ENCODE results near the gene KRT31.
"Not testable (repeated sequence)": the region's sequence is repeated elsewhere in the genome, so short reads cannot be mapped to it uniquely, and the experiment has no call there.

KRT31 gene

DNA sequence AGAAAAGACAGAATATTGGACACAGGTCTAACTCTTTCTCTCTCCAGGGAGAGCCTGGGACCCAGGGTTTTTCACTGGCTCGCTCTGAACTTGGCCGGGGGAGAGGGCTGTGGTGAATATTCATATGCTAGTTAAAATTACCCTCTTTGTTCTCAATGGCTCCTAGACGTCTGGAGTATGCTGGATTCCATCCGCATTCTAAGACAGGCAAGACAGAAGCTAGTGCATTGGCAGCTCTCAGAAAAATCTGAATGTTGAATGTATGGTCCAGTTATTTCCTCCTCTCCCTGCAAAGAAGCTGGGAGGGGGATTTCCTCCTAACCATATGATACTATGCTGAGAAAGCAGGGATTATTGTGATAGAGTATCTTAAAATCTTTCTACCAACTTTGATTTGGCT is 9.7 kb downstream of the KRT31 start:
- no peak for DNase-seq (ENCODE audit: low spot score)

GRCh38 chr17:41386227-41386626 is 11.2 kb downstream of the KRT31 start:
- DNase-seq (ENCODE audit: low spot score) = no peak

GRCh38 chr17:41383690-41384089 is 13.7 kb downstream of the KRT31 start:
- no peak for DNase-seq (ENCODE audit: low spot score)

DNA sequence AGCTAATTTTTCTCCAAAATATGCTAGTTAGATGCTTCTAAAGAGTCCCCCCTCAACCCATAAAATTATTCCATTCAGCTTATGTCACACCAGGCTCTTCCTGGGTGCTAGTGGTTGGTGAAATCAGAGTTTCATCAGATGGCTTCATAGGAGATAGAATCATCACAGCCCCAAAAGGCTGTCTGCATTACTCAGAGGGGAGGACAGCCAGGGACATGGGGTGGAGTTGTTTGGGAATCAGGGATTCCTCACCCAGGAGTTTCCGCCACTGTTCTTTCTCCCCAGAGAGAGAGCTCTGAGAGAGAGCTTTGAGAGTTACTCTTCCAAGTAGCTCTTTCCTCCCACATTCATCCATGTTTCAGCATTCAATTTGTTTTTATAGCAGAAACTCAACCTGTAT is 15.0 kb downstream of the KRT31 start:
- peak; percentile 84 for DNase-seq (ENCODE audit: low spot score)

- DNase-seq (ENCODE audit: low spot score) = not testable (repeated sequence)
Observed at GRCh38 chr17:41381943-41382342, 15.5 kb downstream of the KRT31 start, which contains the start of gene KRT34. KRT34 (minus strand) TSS chr17:41382306; CDS start chr17:41382246, 60 bp downstream.

GRCh38 chr17:41380091-41380490 is 17.3 kb downstream of the KRT31 start:
- DNase-seq (ENCODE audit: low spot score) = peak; percentile 58

DNA sequence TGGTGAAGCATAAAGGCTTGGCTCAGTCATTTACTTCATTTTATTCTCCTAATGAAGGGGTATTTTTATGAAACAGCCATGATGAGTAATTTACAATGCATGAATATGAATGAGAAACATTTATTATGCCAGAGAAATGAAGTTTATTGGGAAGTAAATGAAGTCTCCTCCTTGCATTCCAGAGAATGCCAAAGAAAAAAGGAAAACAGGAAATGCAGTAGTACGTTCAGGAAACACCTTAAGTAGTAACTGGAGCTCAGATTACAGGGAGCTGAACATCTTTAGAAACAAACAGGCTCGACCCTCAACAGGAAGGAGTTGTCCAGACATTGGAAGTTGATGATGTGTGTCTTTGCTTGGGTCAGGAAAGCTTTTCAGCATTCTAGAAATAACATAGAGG is 19.9 kb downstream of the KRT31 start:
- peak; percentile 34 for DNase-seq (ENCODE audit: low spot score)

- no peak for DNase-seq (ENCODE audit: low spot score)
Observed at GRCh38 chr17:41369713-41370112, 27.7 kb downstream of the KRT31 start, which contains the start of gene KRT33B. KRT33B (minus strand) TSS chr17:41369813; CDS start chr17:41369750, 63 bp downstream.

DNA sequence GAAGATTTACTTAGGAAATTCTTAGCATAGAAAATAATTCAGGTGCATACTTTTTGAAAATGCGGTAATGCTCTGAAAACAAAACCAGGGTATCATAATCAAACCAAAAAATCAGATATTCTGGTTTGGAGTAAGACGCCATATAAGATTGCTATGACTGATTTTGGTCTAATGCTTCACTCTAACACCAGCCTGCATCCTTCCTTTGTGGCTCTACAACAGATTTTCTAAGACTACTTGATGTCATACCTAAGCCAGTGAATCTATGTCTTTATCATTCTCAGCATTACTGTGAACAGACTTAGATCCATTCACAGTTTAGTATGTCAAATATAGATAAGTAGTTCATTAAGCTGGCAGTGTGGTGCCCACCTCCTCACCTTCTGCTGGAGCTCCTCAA is 28.4 kb downstream of the KRT31 start:
- no peak for DNase-seq (ENCODE audit: low spot score)

GRCh38 chr17:41367426-41368075 is 29.9 kb downstream of the KRT31 start:
- DNase-seq (ENCODE audit: low spot score) = peak; percentile 84

GRCh38 chr17:41366070-41366469 is 31.3 kb downstream of the KRT31 start:
- no peak for DNase-seq (ENCODE audit: low spot score)

DNA sequence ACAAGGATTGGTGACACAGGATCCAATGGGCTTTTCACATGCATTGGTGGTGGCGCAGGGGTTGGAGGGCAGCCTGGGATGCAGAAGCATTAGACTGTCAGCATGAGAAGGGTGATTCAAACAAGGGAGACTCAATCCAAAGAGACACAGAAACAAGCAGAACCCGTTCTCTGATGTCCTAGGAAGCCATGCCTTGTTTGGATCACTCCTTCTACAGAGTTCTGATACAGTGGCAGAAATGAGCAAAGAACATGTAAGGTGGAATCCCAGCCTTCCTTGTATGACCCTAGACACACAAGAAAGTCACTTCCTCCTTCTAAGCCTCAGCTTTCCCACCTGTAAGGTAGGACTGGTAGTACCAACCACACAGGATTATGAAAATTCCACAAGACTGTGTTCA is 33.5 kb downstream of the KRT31 start:
- no peak for DNase-seq (ENCODE audit: low spot score)

GRCh38 chr17:41360296-41360995 is 37.0 kb downstream of the KRT31 start:
- DNase-seq (ENCODE audit: low spot score) = peak; percentile 28

GRCh38 chr17:41354536-41354935 is 42.9 kb downstream of the KRT31 start:
- DNase-seq (ENCODE audit: low spot score) = no peak

GRCh38 chr17:41352597-41353366 is 44.6 kb downstream of the KRT31 start:
- DNase-seq (ENCODE audit: low spot score) = no peak

GRCh38 chr17:41351177-41351576 is 46.2 kb downstream of the KRT31 start:
- DNase-seq (ENCODE audit: low spot score) = no peak

DNA sequence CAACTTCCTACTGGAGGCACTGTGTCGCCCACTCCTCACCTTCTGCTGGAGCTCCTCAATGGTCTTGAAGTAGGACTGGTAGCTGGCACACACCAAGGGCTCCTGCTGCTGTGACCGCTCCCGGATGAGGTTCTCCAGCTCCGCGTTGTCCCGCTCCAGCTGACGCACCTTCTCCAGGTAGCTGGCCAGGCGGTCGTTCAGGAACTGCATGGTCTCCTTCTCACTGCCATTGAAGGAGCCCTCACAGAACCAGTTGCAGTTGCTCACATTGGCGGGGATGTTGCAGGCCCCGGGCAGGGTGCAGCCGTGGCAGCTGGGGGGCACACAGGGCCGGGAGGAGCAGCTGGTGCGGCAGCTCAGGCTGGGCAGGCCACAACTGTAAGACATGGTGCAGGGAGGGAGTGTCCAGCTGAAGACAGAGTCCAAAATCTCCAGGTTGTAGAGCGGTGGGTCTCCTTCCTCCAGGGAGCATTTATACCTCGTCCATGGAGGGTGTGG is 47.0 kb downstream of the KRT31 start, which contains the start of gene KRT33A:
Gene KRT33A, minus strand, starts transcription at position 448 of the 498 bp plus-strand sequence. Its CDS starts 61 bp downstream, at position 387.
- DNase-seq (ENCODE audit: low spot score) = not testable (repeated sequence)

GRCh38 chr17:41347869-41348760 is 49.3 kb downstream of the KRT31 start:
- no peak for DNase-seq (ENCODE audit: low spot score)

GRCh38 chr17:41346421-41346820 is 51.0 kb downstream of the KRT31 start:
- DNase-seq (ENCODE audit: low spot score) = not testable (repeated sequence)

GRCh38 chr17:41345992-41346391 is 51.4 kb downstream of the KRT31 start:
- DNase-seq (ENCODE audit: low spot score) = no peak
